GM12872 (cell line): ENCODE results near the gene SMIM26.

ENCODE experiments used
- TF ChIP-seq, protein P1 (sequence below): IDR thresholded peaks from 3 replicates; pipeline ENCODE4 v1.5.1; 2011; ENCODE audit warnings: low read depth, mild to moderate bottlenecking, low read length, moderate library complexity; ENCODE audit not compliant: insufficient read depth

The SMIM26 gene

DNA sequence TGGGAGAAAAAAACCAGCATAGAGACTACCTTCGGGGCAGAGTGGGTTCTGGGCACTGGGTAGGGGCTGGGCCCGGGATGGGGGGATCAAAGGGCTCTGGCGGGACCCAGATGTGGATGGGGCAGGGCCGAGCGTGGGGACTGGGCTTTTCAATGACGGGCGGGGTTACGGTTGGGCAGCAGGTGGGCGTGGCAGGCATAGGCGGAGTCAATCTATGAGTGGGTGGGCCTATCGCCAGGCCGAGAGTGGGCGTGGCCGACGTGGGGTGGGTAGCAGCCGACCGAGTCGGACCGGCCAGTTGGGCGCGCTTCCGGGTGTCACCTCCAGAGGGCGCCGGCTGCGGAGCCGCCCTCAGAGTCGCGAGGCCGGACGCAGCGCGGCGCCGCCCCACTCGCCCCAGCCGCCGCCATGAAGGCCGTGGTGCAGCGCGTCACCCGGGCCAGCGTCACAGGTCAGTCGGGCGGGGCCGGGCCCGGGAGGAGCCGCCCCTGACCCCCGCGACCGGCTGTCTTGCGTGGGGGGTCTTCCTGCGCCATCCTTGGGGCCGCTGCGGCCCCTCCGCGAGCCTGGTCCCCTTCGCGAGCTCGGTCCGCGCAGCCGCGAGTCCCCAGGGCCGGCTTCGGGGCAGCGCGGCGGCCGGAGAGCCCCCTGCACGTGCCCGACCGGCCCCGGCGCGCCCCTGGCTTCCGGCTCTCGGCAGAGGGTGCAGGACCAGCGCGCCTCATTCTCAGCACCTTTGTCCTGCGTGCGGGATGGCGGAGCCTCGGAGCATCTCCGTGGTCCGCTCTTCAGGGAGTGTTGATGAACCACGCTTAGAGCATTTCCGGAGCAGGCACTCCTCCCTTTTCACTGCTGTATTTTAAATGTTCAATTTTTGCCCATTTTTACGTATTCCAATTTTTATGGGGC, 20.7 kb downstream of the SMIM26 start, which contains the start of gene DTD1:
Gene DTD1, plus strand, starts transcription at position 390 of the 909 bp plus-strand sequence. Its CDS starts 19 bp downstream, at position 409.
- TF ChIP-seq, protein P1, sequence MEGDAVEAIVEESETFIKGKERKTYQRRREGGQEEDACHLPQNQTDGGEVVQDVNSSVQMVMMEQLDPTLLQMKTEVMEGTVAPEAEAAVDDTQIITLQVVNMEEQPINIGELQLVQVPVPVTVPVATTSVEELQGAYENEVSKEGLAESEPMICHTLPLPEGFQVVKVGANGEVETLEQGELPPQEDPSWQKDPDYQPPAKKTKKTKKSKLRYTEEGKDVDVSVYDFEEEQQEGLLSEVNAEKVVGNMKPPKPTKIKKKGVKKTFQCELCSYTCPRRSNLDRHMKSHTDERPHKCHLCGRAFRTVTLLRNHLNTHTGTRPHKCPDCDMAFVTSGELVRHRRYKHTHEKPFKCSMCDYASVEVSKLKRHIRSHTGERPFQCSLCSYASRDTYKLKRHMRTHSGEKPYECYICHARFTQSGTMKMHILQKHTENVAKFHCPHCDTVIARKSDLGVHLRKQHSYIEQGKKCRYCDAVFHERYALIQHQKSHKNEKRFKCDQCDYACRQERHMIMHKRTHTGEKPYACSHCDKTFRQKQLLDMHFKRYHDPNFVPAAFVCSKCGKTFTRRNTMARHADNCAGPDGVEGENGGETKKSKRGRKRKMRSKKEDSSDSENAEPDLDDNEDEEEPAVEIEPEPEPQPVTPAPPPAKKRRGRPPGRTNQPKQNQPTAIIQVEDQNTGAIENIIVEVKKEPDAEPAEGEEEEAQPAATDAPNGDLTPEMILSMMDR, result peak; percentile 68

DNA sequence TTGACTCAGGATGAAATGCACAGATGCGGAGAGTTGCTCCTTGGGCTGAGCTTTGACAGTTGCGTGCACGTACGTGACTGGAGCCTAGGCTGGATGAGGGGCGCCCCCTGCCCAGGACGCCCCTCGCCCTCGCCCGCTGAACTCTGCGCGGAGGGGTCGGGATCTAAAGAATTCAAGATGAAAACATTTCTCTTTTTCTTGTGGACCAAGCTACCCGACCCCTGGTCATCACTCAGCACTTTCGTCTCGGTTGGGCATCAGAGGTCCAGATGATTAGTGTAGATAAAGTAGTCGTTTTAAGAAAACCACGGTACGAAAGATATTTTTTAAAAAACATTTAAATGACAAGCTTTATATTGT, 21.3 kb downstream of the SMIM26 start:
- TF ChIP-seq, protein P1, result no peak

DNA sequence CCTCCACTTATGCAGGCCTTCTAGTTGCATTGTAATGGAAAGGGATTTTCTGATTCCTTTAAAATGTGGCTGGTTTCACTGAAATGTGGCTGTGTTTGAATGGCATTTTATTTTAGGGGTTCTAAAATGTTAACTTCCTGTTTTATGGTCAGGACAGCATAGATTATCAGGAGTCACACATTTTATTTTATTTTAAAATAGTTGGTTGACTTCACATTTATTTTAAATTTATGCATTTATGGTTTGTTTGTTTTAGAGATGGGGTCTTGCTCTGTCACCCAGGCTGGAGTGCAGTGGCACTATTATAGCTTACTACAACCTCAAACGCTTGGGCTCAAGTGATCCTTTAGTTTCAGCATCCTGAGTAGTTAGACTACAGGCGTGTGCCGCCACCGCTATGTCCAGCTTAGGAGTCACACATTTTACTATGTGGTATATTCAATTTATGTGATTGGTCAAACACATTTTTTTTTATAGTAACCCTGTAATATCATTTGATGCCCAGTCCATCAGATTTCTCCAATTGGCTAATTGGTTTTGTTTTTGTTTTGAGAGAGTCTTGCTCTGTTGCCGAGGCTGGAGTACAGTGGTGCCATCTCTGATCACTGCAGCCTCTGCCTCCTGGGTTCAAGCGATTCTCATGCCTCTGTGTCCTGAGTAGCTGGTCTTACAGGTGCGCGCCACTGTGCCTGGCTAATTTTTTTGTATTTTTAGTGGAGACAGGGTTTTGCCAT, 22.9 kb downstream of the SMIM26 start:
- TF ChIP-seq, protein P1, result no peak

DNA sequence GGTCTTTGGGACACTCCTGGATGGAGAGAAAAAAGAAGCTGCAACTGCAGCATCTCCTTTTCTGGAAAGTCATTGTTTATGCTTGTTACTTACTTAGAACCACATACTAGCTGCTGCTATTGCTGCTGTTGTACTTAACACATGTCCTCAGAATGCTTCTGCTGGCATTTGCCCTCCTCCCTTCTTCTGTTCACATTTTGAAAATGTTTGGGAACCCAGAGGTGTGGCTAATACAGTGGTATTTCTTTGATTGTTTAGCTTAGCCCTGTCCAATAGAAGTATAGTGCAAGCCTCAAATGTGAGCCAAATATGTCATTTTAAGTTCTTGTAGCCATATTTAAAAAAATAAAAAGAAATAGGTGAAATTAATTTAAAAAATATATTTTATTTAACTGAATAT, 29.0 kb downstream of the SMIM26 start:
- TF ChIP-seq, protein P1, result no peak

DNA sequence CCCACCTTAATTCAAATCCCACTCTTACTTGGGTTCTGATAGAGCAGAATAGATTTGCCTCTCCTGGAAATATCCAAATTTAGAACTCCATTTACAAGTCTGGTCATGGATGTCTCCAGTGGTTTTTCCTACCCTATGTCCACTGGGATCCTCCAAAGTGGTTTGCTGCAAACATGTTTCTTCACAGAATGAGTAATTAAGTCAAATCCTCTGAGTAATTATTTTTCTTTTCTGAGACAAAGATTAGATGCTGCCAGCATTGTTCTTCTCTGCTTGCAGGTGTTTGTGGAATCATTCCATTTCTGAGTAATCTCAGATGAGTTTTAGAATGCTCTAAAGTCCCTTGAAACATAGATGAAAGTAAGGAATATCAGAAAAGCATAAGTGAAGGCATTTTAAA, 42.5 kb downstream of the SMIM26 start:
- TF ChIP-seq, protein P1, result no peak

DNA sequence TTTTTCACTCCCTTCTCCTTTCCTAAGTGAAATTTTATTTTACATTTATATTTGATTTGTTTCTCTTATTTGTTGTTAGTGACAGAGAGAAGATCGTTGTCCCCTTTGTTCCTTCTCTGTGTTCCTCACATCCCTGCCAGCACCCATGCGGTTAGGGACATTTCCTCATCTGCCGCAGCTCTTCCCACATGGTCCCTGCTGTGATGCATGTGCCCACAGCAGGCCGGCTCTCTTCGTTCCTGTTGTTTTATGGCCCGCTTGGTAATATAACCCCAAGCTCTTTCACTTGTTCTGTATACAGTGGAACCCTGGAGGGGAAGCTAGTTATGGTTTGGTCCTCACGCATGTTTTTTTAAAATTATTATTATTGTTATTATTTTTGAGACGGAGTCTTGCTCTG, 44.3 kb downstream of the SMIM26 start:
- TF ChIP-seq, protein P1, result no peak

DNA sequence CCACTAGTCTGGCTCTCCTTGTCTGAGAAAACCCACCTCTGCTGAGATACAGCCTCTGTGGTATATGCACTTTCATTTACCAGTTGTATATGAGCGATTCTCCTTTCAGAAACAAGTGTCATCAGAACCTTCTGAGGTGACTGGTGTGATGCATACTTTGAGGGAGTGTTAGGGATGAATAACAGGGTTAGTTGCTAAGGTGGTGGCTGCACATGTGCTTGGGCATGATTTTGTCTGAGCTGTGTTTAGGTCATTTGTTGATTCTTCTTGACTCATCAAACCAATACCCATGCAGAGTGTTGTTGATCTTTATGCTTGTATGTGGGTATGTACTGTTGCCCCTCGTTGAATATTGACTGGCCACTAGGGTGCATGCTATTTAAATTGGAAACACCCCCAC, 46.3 kb downstream of the SMIM26 start:
- TF ChIP-seq, protein P1, result no peak
